GM21528 (cell line): ENCODE data around the gene PAN3.

ENCODE experiments used
- ATAC-seq: cut with Tn5 transposase; IDR thresholded peaks from one replicate; pipeline ENCODE4 v1.9.1; 2021; ENCODE audit warnings: mild to moderate bottlenecking, moderate library complexity; ENCODE audit not compliant: unreplicated experiment, low FRiP score

The PAN3 gene

DNA sequence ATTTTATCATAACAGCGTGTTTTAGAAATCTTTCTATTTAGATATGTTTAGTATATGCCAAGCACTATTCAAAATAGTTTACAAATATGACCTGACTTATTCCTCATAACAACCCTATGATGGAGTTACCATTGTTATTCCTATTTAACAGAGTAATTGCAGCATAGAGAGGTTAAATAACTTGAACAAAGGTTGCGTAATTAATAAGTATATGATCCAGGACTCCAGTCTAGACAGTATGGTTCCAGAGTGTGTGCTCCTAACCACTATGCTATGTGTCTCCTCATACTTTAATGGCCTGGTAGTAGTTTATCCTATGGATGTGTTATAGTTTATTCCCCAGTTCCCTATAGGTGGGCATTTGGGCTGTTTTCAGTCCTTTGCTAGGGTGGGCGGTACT, 145.3 kb downstream of the PAN3 start:
- ATAC-seq: no peak

GRCh38 chr13:28286263-28286662, 147.9 kb downstream of the PAN3 start:
- peak; percentile 74 for ATAC-seq

DNA sequence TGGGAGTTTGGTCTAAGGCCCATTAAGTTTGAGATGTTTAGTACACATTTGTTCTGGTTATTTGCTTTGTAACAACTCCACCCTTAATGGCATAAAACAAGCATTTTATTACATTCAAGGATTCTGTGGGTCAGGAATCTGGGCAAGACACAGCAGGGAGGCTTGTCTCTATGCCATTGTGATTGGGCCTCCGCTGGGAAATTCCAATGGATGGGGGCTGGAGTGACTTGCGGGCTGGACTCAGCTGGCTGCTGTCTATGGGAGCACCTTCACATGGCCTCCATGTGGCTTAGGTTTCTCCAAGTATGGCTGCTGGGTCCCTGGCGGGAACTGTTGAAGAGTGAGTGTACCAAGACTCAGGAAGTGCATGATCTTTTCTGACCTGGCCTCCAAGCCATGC, 159.0 kb downstream of the PAN3 start:
- ATAC-seq: no peak

DNA sequence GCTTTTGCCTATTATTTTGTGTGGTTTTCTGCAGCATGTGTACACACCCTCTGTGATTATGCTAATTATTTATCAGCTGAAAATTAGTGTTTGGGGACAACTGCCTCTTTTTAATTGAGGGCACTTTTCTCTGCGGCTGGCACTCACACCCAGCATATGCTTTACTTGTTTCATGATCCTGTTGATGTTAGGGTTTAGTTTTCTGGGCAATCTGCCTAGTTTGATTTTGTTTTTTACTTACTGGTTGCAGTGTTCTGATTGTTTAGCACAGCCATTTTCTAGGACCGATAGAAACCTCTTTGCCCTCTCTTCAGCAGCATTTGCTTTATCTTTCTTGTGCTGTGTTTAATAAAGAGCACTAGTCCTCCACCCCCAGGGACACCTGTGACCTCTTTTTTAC, 161.6 kb downstream of the PAN3 start:
- no peak for ATAC-seq

GRCh38 chr13:28301839-28302238, 163.5 kb downstream of the PAN3 start:
- no peak for ATAC-seq

- ATAC-seq: no peak
These were observed 168.0 kb downstream of the PAN3 start for GRCh38 chr13:28306325-28306724.

DNA sequence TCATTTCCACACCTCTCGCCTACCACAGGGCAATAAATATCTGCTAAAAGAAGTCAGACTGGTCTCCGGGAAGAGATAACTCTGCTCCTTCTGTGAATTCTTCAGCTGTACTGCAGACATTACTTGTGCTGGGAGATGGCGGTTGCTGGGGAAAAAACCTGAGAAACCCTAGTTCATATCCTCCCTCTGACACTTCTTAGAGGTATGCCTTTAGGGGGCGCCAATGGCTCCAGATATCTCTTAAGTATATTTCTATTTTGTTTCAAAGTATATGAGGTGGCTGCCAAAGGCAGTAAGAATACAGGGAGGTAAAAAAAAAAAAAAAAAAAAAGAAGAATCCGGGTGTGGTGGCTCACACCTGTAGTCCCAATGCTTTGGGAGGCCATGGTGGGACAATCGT, 175.2 kb downstream of the PAN3 start:
- ATAC-seq: no peak

GRCh38 chr13:28314879-28315278, 176.5 kb downstream of the PAN3 start:
- ATAC-seq: no peak

DNA sequence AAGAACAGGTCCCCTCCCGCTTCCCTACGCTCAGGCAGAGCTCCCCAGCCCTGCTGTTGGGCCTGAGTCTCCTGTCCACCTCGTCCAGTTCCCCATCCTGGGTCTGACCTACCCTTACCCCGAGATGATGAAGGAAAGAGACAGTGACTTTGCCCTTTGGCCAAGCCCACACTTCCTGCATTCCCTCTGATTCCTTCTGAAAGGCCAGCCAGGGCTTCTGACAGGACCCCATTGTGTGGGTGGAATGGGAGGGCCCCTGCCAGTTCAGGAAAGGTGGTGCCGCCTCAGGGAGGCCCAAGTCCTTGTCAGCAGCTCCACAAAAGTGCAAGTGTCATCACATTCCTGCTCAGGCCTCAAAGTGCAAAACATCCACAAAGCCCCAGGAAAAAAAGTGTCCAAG, 177.8 kb downstream of the PAN3 start:
- ATAC-seq: no peak

DNA sequence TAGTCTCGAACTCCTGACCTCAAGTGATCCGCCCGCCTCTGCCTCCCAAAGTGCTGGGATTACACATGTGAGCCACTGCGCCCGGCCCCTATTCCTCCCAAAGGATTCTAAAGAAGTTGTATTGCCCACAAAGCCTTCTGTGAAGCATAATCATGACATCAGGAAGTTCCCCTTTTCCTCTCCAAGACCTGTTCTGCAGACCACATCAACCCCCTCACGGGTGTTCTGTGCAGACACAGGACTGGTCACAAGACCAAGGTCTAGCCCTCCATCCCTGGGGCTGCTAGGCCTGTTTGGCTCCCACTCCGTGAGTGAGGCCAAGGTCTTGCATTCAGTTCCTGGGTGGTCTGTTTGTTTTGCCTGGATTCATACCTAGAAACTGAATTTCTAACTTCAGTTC, 178.5 kb downstream of the PAN3 start:
- no peak for ATAC-seq

- ATAC-seq: no peak
These were observed 180.2 kb downstream of the PAN3 start for GRCh38 chr13:28318496-28318895.

DNA sequence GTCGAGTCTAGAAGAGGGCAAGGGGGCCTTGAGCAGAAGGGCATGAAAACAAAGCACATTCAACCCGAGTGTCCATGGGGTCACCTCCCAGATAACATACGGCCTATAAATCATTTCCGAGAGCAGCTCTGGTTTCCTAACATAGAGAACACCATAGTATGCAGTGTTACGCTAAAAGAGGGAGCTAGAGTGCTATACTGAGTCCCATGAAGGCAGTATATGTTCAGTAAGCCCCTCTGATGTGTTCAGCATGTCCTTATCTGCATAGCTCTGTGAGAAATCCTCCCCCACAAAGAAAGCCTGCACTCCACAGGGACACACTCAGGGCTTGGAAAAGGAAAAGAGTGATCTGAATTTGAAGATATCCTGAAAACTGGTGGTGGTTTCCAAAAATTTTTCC, 181.2 kb downstream of the PAN3 start:
- ATAC-seq: no peak

DNA sequence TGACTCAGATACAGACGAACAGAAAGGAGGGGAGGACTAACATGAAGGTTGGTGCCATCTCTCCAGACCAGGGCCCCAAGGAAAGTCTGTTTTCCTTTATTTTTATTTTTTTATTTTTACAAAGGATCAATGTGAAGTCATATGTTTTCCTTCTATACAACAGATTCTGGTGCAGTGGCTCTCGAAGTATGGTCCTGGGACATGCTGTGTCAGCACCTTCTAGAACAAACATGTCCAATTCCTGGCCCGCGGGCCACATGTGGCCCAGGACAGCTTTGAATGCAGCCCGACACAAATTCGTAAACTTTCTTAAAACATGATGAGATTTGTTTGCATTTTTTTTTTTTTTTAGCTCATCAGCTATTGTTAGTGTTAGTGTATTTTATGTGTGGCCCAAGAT, 181.9 kb downstream of the PAN3 start:
- ATAC-seq: no peak

- no peak for ATAC-seq
These were observed 182.7 kb downstream of the PAN3 start for GRCh38 chr13:28320884-28321574.

GRCh38 chr13:28321756-28322155, 183.4 kb downstream of the PAN3 start:
- ATAC-seq: no peak

- no peak for ATAC-seq
These were observed 184.0 kb downstream of the PAN3 start for GRCh38 chr13:28322256-28322905.

DNA sequence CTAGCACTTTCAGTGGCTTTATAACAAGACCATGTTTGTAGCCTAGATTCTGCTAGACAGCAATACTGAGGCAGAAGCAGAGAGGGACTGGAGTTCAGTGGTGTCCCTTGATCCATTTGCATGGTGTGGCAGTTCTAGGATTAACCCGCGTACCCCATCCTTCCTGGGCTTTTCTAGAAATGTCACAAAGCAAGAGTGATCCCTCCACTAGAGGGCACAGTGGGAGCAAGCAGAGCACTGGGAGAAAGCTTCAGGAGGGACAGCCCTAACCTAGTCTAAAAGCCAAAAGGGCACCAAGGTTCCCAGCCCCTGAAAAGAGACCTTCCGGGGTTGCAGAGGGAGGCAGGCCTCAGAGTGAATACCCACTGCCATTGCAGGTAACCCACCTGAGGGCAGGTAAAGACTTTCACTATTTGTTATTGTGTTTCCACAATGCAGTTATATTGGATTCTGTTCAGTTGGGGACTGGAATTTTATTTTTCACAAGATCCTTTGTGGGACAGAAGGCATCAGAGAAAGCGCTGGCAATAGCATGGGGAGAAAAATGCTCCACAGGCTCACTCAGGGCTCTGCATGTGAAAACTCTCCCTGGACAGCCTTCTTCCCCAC, 185.9 kb downstream of the PAN3 start:
- ATAC-seq: peak; percentile 60

GRCh38 chr13:28325022-28325421, 186.7 kb downstream of the PAN3 start:
- no peak for ATAC-seq

DNA sequence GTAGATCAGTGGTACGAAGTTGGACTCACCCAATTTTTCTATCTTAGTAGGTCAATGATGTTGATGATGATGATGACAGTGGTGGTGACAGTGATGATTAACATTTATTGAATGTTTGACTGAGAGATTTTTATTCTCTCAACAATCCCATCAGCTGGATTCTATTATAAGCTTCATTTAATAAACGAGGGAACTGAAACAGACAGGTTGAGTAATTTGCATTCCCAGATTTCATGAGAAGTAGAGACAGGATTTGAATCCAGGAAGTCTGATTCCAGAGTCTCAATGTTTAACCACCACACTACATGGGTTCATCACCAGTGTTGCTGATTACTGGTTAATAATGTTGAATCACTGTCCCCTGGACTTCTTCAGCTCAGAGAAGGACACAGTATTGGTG, 187.7 kb downstream of the PAN3 start:
- ATAC-seq: no peak

DNA sequence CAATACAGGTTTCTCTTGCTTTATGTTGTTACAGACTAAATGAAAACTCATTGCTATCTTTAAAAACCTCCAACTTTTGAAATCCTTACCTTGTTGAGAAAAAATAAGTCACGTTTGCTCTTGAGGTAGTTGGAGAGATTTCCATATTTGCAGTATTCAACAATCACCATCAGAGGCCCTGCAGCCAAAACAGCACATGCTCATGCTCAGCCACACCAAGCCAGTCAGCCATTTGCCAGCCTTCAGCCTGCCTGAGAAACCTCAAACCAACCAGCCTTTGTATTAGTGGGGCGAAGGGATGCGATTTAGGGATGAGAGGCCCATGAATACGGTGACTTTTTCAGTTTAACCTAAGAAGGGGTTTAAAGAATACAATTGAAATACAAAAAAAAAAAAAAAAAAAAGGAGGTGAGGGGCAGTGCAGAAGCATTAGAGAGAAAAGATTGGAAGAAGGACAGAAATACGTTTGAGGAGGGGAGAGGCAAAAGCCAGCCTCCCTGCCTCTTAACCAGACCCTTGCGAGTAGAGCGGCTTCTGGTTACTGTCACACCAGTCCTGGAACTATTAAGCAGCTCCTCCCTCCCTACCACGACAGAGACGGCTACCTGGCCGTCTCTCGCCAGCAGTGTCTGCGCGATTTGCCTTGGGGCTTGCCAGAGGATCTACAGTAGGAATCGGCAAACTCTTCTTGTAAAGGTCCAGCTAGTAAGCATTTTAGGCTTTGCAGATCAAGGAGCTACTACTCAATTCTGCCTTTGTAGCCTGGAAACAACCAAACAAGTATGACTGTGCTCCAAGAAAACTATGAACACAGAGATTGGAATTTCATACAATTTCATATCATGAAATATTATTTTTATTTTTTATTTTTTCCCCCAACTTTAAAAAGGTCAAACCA, 189.3 kb downstream of the PAN3 start:
- ATAC-seq: no peak

GRCh38 chr13:28328271-28328607, 189.9 kb downstream of the PAN3 start:
- ATAC-seq: no peak
